HepG2 (cell line): ENCODE results near the gene MIGA2. TPM values are rescaled to one million over a fixed set of nuclear protein-coding genes. Genes with fewer than 3 reads are reported as not detected.

ENCODE experiments used
- CC2D1A ChIP-seq: sonication (generic); formaldehyde crosslinking; IDR thresholded peaks from 2 replicates; pipeline ENCODE4 v1.8.1; 2023; ENCODE audit warnings: mild to moderate bottlenecking, missing genetic modification reagents
- CEBPZ ChIP-seq: IDR thresholded peaks from 2 replicates; pipeline ENCODE4 v1.6.1; 2012; ENCODE audit warnings: low read length, improper control_type of control experiment
- CHD4 ChIP-seq: fragments of 200-600 bp; sonication (generic); IDR thresholded peaks from 2 replicates; pipeline ENCODE4 v1.7.0; 2017; ENCODE audit warnings: mild to moderate bottlenecking, low read length, borderline replicate concordance
- ERF ChIP-seq: IDR thresholded peaks from 2 replicates; pipeline ENCODE4 v1.6.1; 2018; ENCODE audit warnings: missing biosample characterization, missing genetic modification reagents
- FOXJ3 ChIP-seq: sonication (generic); formaldehyde crosslinking; IDR thresholded peaks from 2 replicates; pipeline ENCODE4 v1.4.0; 2020; ENCODE audit warnings: missing genetic modification reagents, mild to moderate bottlenecking, borderline replicate concordance
- FOXO1 ChIP-seq: sonication (generic); formaldehyde crosslinking; IDR thresholded peaks from 2 replicates; pipeline ENCODE4 v1.4.0; 2020; ENCODE audit warnings: missing genetic modification reagents
- GFI1 ChIP-seq: sonication (generic); formaldehyde crosslinking; IDR thresholded peaks from 2 replicates; pipeline ENCODE4 v1.5.0; 2020; ENCODE audit warnings: missing genetic modification reagents, mild to moderate bottlenecking, borderline replicate concordance
- HNF4A ChIP-seq: sonication (generic); formaldehyde crosslinking; IDR thresholded peaks from 2 replicates; pipeline ENCODE4 v1.4.0; 2020; ENCODE audit warnings: missing genetic modification reagents
- KDM1A ChIP-seq: IDR thresholded peaks from 2 replicates; pipeline ENCODE4 v1.6.1; 2016; ENCODE audit warnings: missing compliant biosample characterization
- MTA1 ChIP-seq: sonication (generic); formaldehyde crosslinking; IDR thresholded peaks from 2 replicates; pipeline ENCODE4 v1.4.0; 2020; ENCODE audit warnings: missing genetic modification reagents, mild to moderate bottlenecking, borderline replicate concordance
- NFKB2 ChIP-seq: sonication (generic); formaldehyde crosslinking; IDR thresholded peaks from 2 replicates; pipeline ENCODE4 v1.4.0; 2020; ENCODE audit warnings: missing genetic modification reagents, borderline replicate concordance
- NRL ChIP-seq: sonication (generic); formaldehyde crosslinking; IDR thresholded peaks from 2 replicates; pipeline ENCODE4 v1.5.0; 2020; ENCODE audit warnings: missing genetic modification reagents, mild to moderate bottlenecking, moderate library complexity, borderline replicate concordance
- RAD51 ChIP-seq: fragments of 450-650 bp; IDR thresholded peaks from 2 replicates; pipeline ENCODE4 v1.6.1; 2016; ENCODE audit warnings: borderline replicate concordance
- SRSF1 ChIP-seq: fragments of 200-400 bp; formaldehyde crosslinking; optimal IDR thresholded peaks from 2 replicates; pipeline ENCODE3; 2017; ENCODE audit warnings: mild to moderate bottlenecking, low read depth, low read length, moderate library complexity
- TEAD2 ChIP-seq: sonication (generic); formaldehyde crosslinking; IDR thresholded peaks from 2 replicates; pipeline ENCODE4 v1.9.0; 2021; ENCODE audit warnings: missing genetic modification reagents
- TEAD3 ChIP-seq: optimal IDR thresholded peaks from 2 replicates; pipeline ENCODE3; 2016; ENCODE audit warnings: borderline replicate concordance
- TMF1 ChIP-seq: sonication (generic); formaldehyde crosslinking; IDR thresholded peaks from 2 replicates; pipeline ENCODE4 v1.8.1; 2022; ENCODE audit warnings: low read depth, missing genetic modification reagents
- ZMYM2 ChIP-seq: sonication (generic); formaldehyde crosslinking; IDR thresholded peaks from 2 replicates; pipeline ENCODE4 v1.8.0; 2022; ENCODE audit warnings: mild to moderate bottlenecking, missing genetic modification reagents
- ZNF432 ChIP-seq: sonication (generic); formaldehyde crosslinking; IDR thresholded peaks from 2 replicates; pipeline ENCODE4 v1.5.0; 2020; ENCODE audit warnings: missing genetic modification reagents, mild to moderate bottlenecking, borderline replicate concordance
- ZNF629 ChIP-seq: sonication (generic); formaldehyde crosslinking; conservative IDR thresholded peaks from 2 replicates; pipeline ENCODE4 v1.5.0; 2020; ENCODE audit warnings: missing genetic modification reagents
- ZNF652 ChIP-seq: IDR thresholded peaks from 2 replicates; pipeline ENCODE4 v1.6.1; 2016; ENCODE audit warnings: low read depth, borderline replicate concordance
- ZNF709 ChIP-seq: sonication (generic); formaldehyde crosslinking; IDR thresholded peaks from 2 replicates; pipeline ENCODE4 v1.5.0; 2020; ENCODE audit warnings: mild to moderate bottlenecking, missing genetic modification reagents
- ZNF761 ChIP-seq: sonication (generic); formaldehyde crosslinking; conservative IDR thresholded peaks from 2 replicates; pipeline ENCODE4 v1.4.0; 2020; ENCODE audit warnings: mild to moderate bottlenecking, missing genetic modification reagents
- ZNF782 ChIP-seq: sonication (generic); formaldehyde crosslinking; IDR thresholded peaks from 2 replicates; pipeline ENCODE4 v1.4.0; 2020; ENCODE audit warnings: missing genetic modification reagents, mild to moderate bottlenecking, borderline replicate concordance
- ZXDC ChIP-seq: sonication (generic); formaldehyde crosslinking; IDR thresholded peaks from 2 replicates; pipeline ENCODE4 v1.5.0; 2020; ENCODE audit warnings: mild to moderate bottlenecking, missing genetic modification reagents
- polyA plus RNA-seq, 8 experiments: library from polyadenylated mRNA; depleted of rRNA in 3 of 8; stranded (reverse) in 7 of 8; unstranded in 1 of 8; fragments of >200 nt; fragmentation: Illumina TruSeq in 4 of 8; extraction: Trizol in 4 of 8; gene quantifications; 2 replicates each; pipeline versions ENCODE4 v1.2.1 to v1.2.3, GENCODE V29; 2011 to 2016; ENCODE audit warnings: low read depth in 4 of 8, missing spikeins in 1 of 8, mixed read lengths in 1 of 8; ENCODE audit not compliant: insufficient read depth in 1 of 8
- total RNA-seq, 5 experiments: library from RNA; depleted of rRNA; stranded (reverse); fragments of >200 nt; fragmentation: Illumina TruSeq; extraction: Trizol; gene quantifications; 2 replicates each; pipeline ENCODE4 v1.2.3, GENCODE V29; 2016; ENCODE audit warnings: low read depth in 1 of 5
- TF ChIP-seq, protein P1 (sequence below): sonication (generic); formaldehyde crosslinking; IDR thresholded peaks from 2 replicates; pipeline ENCODE4 v1.4.0; 2020; ENCODE audit warnings: missing genetic modification reagents, mild to moderate bottlenecking, borderline replicate concordance

Gene MIGA2
- total and polyA plus RNA-seq, 2 of the 13 experiments (the other 11 are each of a cell fraction or from before 2014, with no cell fraction given) = 10.8 to 17.1 TPM

- TF ChIP-seq CEBPZ (no peak), ZNF652 (CRISPR knock-in tag) (peak; percentile 68; the same call in 1 of the 2 replicates), FOXO1 (CRISPR knock-in tag) (no peak), ZNF709 (0 out of 2 replicates have a peak, but pooled peaks have one; percentile 1), RAD51 (no peak), ZNF761 (no peak), TMF1 (CRISPR knock-in tag) (no peak), TEAD3 (CRISPR knock-in tag) (no peak), KDM1A (CRISPR knock-in tag) (peak; percentile 95; the same call in 1 of the 2 replicates), ZMYM2 (CRISPR knock-in tag) (no peak), MTA1 (no peak), TEAD2 (CRISPR knock-in tag) (no peak), GFI1 (CRISPR knock-in tag) (no peak), SRSF1 (no peak), ZNF629 (CRISPR knock-in tag) (peak; percentile 98), CHD4 (peak; percentile 72), ZNF782 (0 out of 2 replicates have a peak, but pooled peaks have one; percentile 40), ZNF432 (CRISPR knock-in tag) (no peak), CC2D1A (CRISPR knock-in tag) (no peak), ERF (CRISPR knock-in tag) (no peak), FOXJ3 (CRISPR knock-in tag) (no peak), ZXDC (CRISPR knock-in tag) (no peak), NRL (CRISPR knock-in tag) (no peak), HNF4A (CRISPR knock-in tag) (no peak), NFKB2 (CRISPR knock-in tag) (0 out of 2 replicates have a peak, but pooled peaks have one; percentile 40)
- TF ChIP-seq, protein P1, sequence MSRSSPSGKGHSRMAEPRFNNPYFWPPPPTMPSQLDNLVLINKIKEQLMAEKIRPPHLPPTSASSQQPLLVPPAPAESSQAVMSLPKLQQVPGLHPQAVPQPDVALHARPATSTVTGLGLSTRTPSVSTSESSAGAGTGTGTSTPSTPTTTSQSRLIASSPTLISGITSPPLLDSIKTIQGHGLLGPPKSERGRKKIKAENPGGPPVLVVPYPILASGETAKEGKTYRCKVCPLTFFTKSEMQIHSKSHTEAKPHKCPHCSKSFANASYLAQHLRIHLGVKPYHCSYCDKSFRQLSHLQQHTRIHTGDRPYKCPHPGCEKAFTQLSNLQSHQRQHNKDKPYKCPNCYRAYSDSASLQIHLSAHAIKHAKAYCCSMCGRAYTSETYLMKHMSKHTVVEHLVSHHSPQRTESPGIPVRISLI (CRISPR knock-in tag) = 0 out of 2 replicates have a peak, but pooled peaks have one; percentile 14
Measured at GRCh38 chr9:129027224-129027684, 9.2 kb upstream of the MIGA2 start (continued).
